Karpas-422 (cell line): ENCODE data around the gene CYP4A11. TPM values are rescaled to one million over a fixed set of nuclear protein-coding genes. Genes with fewer than 3 reads are reported as not detected.
"Not testable (repeated sequence)": the region's sequence is repeated elsewhere in the genome, so short reads cannot be mapped to it uniquely, and the experiment has no call there.

Experiments used
- DNase-seq: peaks from one replicate; pipeline ENCODE4 v3.0.0-alpha.2; 2015
- H2AFZ ChIP-seq: fragments of 200-600 bp; sonication (generic); 2 replicates; pipeline ENCODE4 v1.6.1; 2014; ENCODE audit warnings: antibody characterized with exemption, low read length, mixed read lengths
- H3K27ac ChIP-seq: fragments of 200-600 bp; sonication (generic); 2 replicates; pipeline ENCODE4 v1.5.1; 2014; ENCODE audit warnings: mild to moderate bottlenecking, low read length, moderate library complexity
- H3K27me3 ChIP-seq: fragments of 200-600 bp; sonication (generic); 2 replicates; pipeline ENCODE4 v1.6.1; 2014; ENCODE audit warnings: low read length, mixed read lengths
- H3K36me3 ChIP-seq: fragments of 200-600 bp; sonication (generic); 2 replicates; pipeline ENCODE4 v1.6.1; 2014; ENCODE audit warnings: low read length, mixed read lengths; ENCODE audit not compliant: insufficient read depth
- H3K4me1 ChIP-seq: fragments of 200-600 bp; sonication (generic); 2 replicates; pipeline ENCODE4 v1.6.1; 2014; ENCODE audit warnings: mild to moderate bottlenecking, low read length, mixed read lengths
- H3K4me2 ChIP-seq: fragments of 200-600 bp; sonication (generic); 2 replicates; pipeline ENCODE4 v1.6.1; 2014; ENCODE audit warnings: low read length, low read depth, mild to moderate bottlenecking; ENCODE audit not compliant: poor library complexity, severe bottlenecking
- H3K4me3 ChIP-seq: fragments of 200-600 bp; sonication (generic); 2 replicates; pipeline ENCODE4 v1.5.1; 2014; ENCODE audit warnings: mild to moderate bottlenecking, antibody characterized with exemption, low read length, mixed read lengths
- H3K79me2 ChIP-seq: fragments of 200-600 bp; sonication (generic); 2 replicates; pipeline ENCODE4 v1.6.1; 2014; ENCODE audit warnings: mild to moderate bottlenecking, low read length, mixed read lengths
- H3K9ac ChIP-seq: fragments of 200-600 bp; sonication (generic); 2 replicates; pipeline ENCODE4 v1.6.0; 2014; ENCODE audit warnings: low read length
- H3K9me2 ChIP-seq: fragments of 200-600 bp; sonication (generic), shearing (Covaris generic); replicated peaks from 2 replicates; pipeline ENCODE4 v1.6.0; 2014; ENCODE audit warnings: mild to moderate bottlenecking, low read length, moderate library complexity; ENCODE audit not compliant: insufficient read depth
- H3K9me3 ChIP-seq: fragments of 300-700, 200-600 bp; sonication (generic); 2 replicates; pipeline ENCODE4 v1.6.1; 2014; ENCODE audit warnings: low read length, mixed read lengths
- H4K20me1 ChIP-seq: fragments of 200-600 bp; sonication (generic); 2 replicates; pipeline ENCODE4 v1.6.1; 2014; ENCODE audit warnings: mild to moderate bottlenecking, antibody characterized with exemption, low read length, low read depth; ENCODE audit not compliant: insufficient read depth
- total RNA-seq: library from RNA; depleted of rRNA; stranded (reverse); fragments of >200 nt; shearing (Covaris generic); gene quantifications from 2 replicates; pipeline ENCODE4 v1.2.3, GENCODE V29; 2014; ENCODE audit warnings: low replicate concordance; rRNA removed

Gene CYP4A11, protein sequence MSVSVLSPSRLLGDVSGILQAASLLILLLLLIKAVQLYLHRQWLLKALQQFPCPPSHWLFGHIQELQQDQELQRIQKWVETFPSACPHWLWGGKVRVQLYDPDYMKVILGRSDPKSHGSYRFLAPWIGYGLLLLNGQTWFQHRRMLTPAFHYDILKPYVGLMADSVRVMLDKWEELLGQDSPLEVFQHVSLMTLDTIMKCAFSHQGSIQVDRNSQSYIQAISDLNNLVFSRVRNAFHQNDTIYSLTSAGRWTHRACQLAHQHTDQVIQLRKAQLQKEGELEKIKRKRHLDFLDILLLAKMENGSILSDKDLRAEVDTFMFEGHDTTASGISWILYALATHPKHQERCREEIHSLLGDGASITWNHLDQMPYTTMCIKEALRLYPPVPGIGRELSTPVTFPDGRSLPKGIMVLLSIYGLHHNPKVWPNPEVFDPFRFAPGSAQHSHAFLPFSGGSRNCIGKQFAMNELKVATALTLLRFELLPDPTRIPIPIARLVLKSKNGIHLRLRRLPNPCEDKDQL
- total RNA-seq, result not detected in 2 replicates

DNA sequence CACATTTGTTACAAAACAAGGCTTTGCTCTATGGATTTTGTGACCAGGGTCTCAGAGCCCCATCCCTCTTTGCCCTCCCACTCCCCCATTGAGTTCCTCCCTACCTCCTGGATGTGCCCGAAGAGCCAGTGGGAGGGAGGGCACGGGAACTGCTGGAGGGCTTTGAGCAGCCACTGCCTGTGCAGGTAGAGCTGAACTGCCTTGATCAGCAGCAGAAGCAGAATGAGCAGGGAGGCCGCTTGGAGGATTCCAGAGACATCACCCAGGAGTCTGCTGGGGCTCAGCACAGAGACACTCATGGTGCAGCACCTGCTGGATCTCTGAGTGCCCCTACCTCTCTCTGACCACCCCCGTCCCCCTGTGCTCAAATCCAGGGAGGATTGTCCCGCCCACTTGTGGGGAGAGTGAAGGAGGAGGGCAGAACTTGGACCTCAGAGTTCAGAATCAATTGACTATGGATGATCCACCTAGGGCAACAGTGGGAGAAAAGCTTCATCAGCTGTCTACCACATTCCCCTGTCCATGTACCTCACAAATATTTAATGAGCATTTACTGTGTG lies at the start of gene CYP4A11:
CYP4A11 (minus strand) TSS at position 342 of the 560 bp plus-strand sequence; CDS start at position 299, 43 bp downstream.
- no peaks in the 10 kb centered on the region for H4K20me1 ChIP-seq
- H3K4me3 ChIP-seq, result no peak within 1 kb of the TSS
- no peaks in the 10 kb centered on the region for H3K4me1 ChIP-seq
- no peaks in the 10 kb centered on the region for H3K79me2 ChIP-seq
- DNase-seq, result no peak
- no peaks in the 10 kb centered on the region for H3K9me3 ChIP-seq
- no peaks in the 10 kb centered on the region for H3K27me3 ChIP-seq
- no peaks in the 10 kb centered on the region for H3K36me3 ChIP-seq
- H2AFZ ChIP-seq, result no peak within 1 kb of the TSS
- no peak within 1 kb of the TSS for H3K9ac ChIP-seq
- H3K9me2 ChIP-seq, result no peaks in the 10 kb centered on the region
- H3K27ac ChIP-seq, result no peak within 1 kb of the TSS
- no peak within 1 kb of the TSS for H3K4me2 ChIP-seq

GRCh38 chr1:46990541-46990940 lies 49.3 kb upstream of the CYP4A11 start:
- H3K4me2 ChIP-seq, H3K9me2 ChIP-seq, DNase-seq, H3K9me3 ChIP-seq, H3K79me2 ChIP-seq, H4K20me1 ChIP-seq, H3K4me1 ChIP-seq, H3K36me3 ChIP-seq, H3K4me3 ChIP-seq, H3K9ac ChIP-seq, H3K27ac ChIP-seq, H2AFZ ChIP-seq, H3K27me3 ChIP-seq: not testable (repeated sequence)

- H3K4me3 ChIP-seq, result no peak overlapping the region
Observed at GRCh38 chr1:46983830-46984586, 42.7 kb upstream of the CYP4A11 start.

GRCh38 chr1:46983166-46983829 lies 42.0 kb upstream of the CYP4A11 start:
- no peak overlapping the region for H3K4me2 ChIP-seq
- H3K9ac ChIP-seq, result no peak overlapping the region
- H3K4me3 ChIP-seq, result no peak overlapping the region
- H3K9me3 ChIP-seq, result no peaks in the 10 kb centered on the region
- H3K79me2 ChIP-seq, result no peaks in the 10 kb centered on the region
- no peaks in the 10 kb centered on the region for H3K36me3 ChIP-seq
- no peaks in the 10 kb centered on the region for H4K20me1 ChIP-seq
- H3K4me1 ChIP-seq, result no peaks in the 10 kb centered on the region
- H3K27ac ChIP-seq, result no peak overlapping the region
- H3K27me3 ChIP-seq, result no peaks in the 10 kb centered on the region
- no peak overlapping the region for H2AFZ ChIP-seq
- no peaks in the 10 kb centered on the region for H3K9me2 ChIP-seq
- no peak for DNase-seq

More at GRCh38 chr1:46983830-46984586, 42.7 kb upstream of the CYP4A11 start:
- Histone ChIP-seq H3K4me2 (no peak overlapping the region), H2AFZ (no peak overlapping the region), H3K27me3 (no peaks in the 10 kb centered on the region), H4K20me1 (no peaks in the 10 kb centered on the region), H3K79me2 (no peaks in the 10 kb centered on the region), H3K36me3 (no peaks in the 10 kb centered on the region), H3K4me1 (no peaks in the 10 kb centered on the region), H3K27ac (no peak overlapping the region), H3K9me3 (no peaks in the 10 kb centered on the region), H3K9me2 (no peaks in the 10 kb centered on the region), H3K9ac (no peak overlapping the region)
- no peak for DNase-seq

GRCh38 chr1:46969014-46969619 lies 27.8 kb upstream of the CYP4A11 start:
- no peaks in the 10 kb centered on the region for H3K4me1 ChIP-seq
- DNase-seq, result no peak
- H2AFZ ChIP-seq, result no peak overlapping the region

GRCh38 chr1:46962272-46962671 lies 21.0 kb upstream of the CYP4A11 start:
- not testable (repeated sequence) for H3K9ac ChIP-seq, H3K36me3 ChIP-seq, H3K79me2 ChIP-seq, H3K4me3 ChIP-seq, H3K27ac ChIP-seq, H3K9me3 ChIP-seq, H2AFZ ChIP-seq, H3K4me2 ChIP-seq, H4K20me1 ChIP-seq, DNase-seq, H3K27me3 ChIP-seq, H3K9me2 ChIP-seq, H3K4me1 ChIP-seq

More at GRCh38 chr1:46969014-46969619, 27.8 kb upstream of the CYP4A11 start:
- Histone ChIP-seq H3K9ac (no peak overlapping the region), H3K79me2 (no peaks in the 10 kb centered on the region), H3K27me3 (no peaks in the 10 kb centered on the region), H3K4me3 (no peak overlapping the region), H4K20me1 (no peaks in the 10 kb centered on the region), H3K36me3 (no peaks in the 10 kb centered on the region), H3K27ac (no peak overlapping the region), H3K9me2 (no peaks in the 10 kb centered on the region), H3K4me2 (no peak overlapping the region), H3K9me3 (no peaks in the 10 kb centered on the region)

DNA sequence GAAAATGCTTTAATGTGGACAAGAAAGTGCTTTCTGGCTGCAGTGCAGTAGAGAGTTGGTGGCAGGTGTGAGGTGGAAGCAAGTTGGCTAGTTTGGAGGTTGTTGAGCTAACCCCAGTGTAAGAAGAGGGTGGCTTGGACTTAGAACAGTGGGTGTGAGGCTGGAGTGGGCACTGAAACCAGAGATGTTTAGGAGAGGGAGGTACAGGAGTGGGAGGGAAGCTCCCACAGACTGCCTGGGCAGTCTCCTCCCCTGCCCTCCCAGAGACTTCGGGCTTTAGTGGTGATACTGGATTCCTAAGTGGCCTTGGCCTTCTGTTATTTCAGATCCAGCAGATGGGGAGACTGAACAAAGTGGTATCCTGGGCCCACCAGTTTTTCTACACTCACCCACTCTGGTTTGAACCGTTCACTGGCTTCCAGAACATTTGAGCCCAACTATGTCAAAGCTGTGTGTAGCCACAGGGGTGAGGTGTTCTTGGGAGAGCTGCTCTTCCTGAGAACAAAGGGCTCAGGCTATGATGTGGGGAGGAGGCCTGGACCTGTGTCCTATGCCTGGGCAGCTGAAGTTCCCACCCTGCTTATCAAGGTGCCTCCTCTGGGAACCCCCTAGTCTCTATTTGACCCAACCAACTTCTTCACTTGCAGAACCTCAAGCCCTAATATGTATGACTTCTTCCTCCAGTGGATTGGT lies 19.9 kb upstream of the CYP4A11 start:
- H3K9me3 ChIP-seq, result no peaks in the 10 kb centered on the region
- no peaks in the 10 kb centered on the region for H4K20me1 ChIP-seq
- H3K27ac ChIP-seq, result no peak overlapping the region
- no peaks in the 10 kb centered on the region for H3K9me2 ChIP-seq
- H3K36me3 ChIP-seq, result no peaks in the 10 kb centered on the region
- no peak overlapping the region for H3K4me3 ChIP-seq
- no peaks in the 10 kb centered on the region for H3K27me3 ChIP-seq
- no peaks in the 10 kb centered on the region for H3K4me1 ChIP-seq
- H3K79me2 ChIP-seq, result no peaks in the 10 kb centered on the region
- DNase-seq, result no peak
- H3K9ac ChIP-seq, result no peak overlapping the region
- H3K4me2 ChIP-seq, result no peak overlapping the region
- no peak overlapping the region for H2AFZ ChIP-seq
